GM12801 (cell line): ENCODE data around the gene ANKRD16.

Source experiments
- CTCF ChIP-seq: IDR thresholded peaks from one replicate; pipeline ENCODE4 v1.5.1; 2011; ENCODE audit warnings: control low read depth; ENCODE audit not compliant: insufficient read length; ENCODE audit errors: extremely low read depth

The ANKRD16 gene

GRCh38 chr10:5913736-5914135, 24.0 kb upstream of the ANKRD16 start:
- TF ChIP-seq CTCF = no peak

GRCh38 chr10:5911670-5912069, 22.0 kb upstream of the ANKRD16 start:
- TF ChIP-seq CTCF = no peak

- TF ChIP-seq CTCF = no peak
Measured at GRCh38 chr10:5910323-5911100, 20.8 kb upstream of the ANKRD16 start.

GRCh38 chr10:5906651-5907050, 17.0 kb upstream of the ANKRD16 start:
- TF ChIP-seq CTCF = no peak

GRCh38 chr10:5905854-5906507, 16.3 kb upstream of the ANKRD16 start:
- TF ChIP-seq CTCF = no peak

- TF ChIP-seq CTCF = no peak
Measured at GRCh38 chr10:5904227-5904626, 14.5 kb upstream of the ANKRD16 start.

GRCh38 chr10:5903563-5903962, 13.9 kb upstream of the ANKRD16 start:
- TF ChIP-seq CTCF = no peak
